CD4-positive, alpha-beta memory T cell (primary cell): ENCODE results near the gene PTPRN. TPM values are rescaled to one million over a fixed set of nuclear protein-coding genes. Genes with fewer than 3 reads are reported as not detected.

Experiments used
- CTCF ChIA-PET: fragments of 350-600 bp; sonication (Branson Sonifier 250); formaldehyde crosslinking; loops from one replicate; lab custom pipeline; 2021; ENCODE audit warnings: inconsistent platforms; ENCODE audit not compliant: partially characterized antibody; lab: Charles Lee
- POLR2A ChIA-PET: fragments of 350-600 bp; sonication (Branson Sonifier 250); formaldehyde crosslinking; loops from one replicate; lab custom pipeline; 2021; ENCODE audit not compliant: partially characterized antibody; lab: Charles Lee
- DNase-seq, 5 donors: peaks; one replicate each; pipeline versions ENCODE4 v3.0.0 to v3.0.0-alpha.2; 2020 to 2022; ENCODE audit warnings: mixed read lengths in 1 of 5
- H3K27ac ChIP-seq: one replicate; pipeline ENCODE4 v1.7.0; 2013; ENCODE audit warnings: low read depth, low read length
- H3K27me3 ChIP-seq: 2 replicates; pipeline ENCODE4 v1.7.0; 2013; ENCODE audit warnings: mild to moderate bottlenecking, low read length, moderate library complexity; ENCODE audit not compliant: insufficient read depth
- H3K36me3 ChIP-seq: 2 replicates; pipeline ENCODE4 v1.7.0; 2013; ENCODE audit warnings: mild to moderate bottlenecking, low read length, moderate library complexity; ENCODE audit not compliant: insufficient read depth
- H3K4me1 ChIP-seq: 2 replicates; pipeline ENCODE4 v1.7.0; 2013; ENCODE audit warnings: mild to moderate bottlenecking, low read length, moderate library complexity; ENCODE audit not compliant: insufficient read depth
- H3K4me3 ChIP-seq, 2 donors: one replicate each; pipeline ENCODE4 v1.7.0; 2013; ENCODE audit warnings: low read length in 2 of 2, mild to moderate bottlenecking in 1 of 2
- H3K9me3 ChIP-seq, 2 donors: one replicate each; pipeline ENCODE4 v1.7.0; 2013; ENCODE audit warnings: low read length in 2 of 2, control low read depth in 1 of 2; ENCODE audit not compliant: control insufficient read depth in 1 of 2
- H3K27ac Mint-ChIP-seq, 7 donors: one replicate each; pipeline ENCODE4 v1.8.0; 2020 to 2021; ENCODE audit warnings: mixed read lengths in 7 of 7, mild to moderate bottlenecking in 6 of 7, inconsistent platforms in 3 of 7, moderate library complexity in 3 of 7
- H3K27me3 Mint-ChIP-seq, 2 donors: one replicate each; pipeline ENCODE4 v1.8.0; 2020 to 2021; ENCODE audit warnings: mixed read lengths in 2 of 2
- H3K36me3 Mint-ChIP-seq, 2 donors: one replicate each; pipeline ENCODE4 v1.8.0; 2020 to 2021; ENCODE audit warnings: mixed read lengths in 2 of 2, inconsistent platforms in 1 of 2, mild to moderate bottlenecking in 1 of 2
- H3K4me1 Mint-ChIP-seq, 4 donors: one replicate each; pipeline ENCODE4 v1.8.0; 2020 to 2021; ENCODE audit warnings: mixed read lengths in 4 of 4, mild to moderate bottlenecking in 1 of 4
- H3K4me3 Mint-ChIP-seq, 8 donors: one replicate each; pipeline ENCODE4 v1.8.0; 2020 to 2021; ENCODE audit warnings: mixed read lengths in 8 of 8, mild to moderate bottlenecking in 7 of 8, moderate library complexity in 6 of 8, inconsistent platforms in 3 of 8
- H3K9me3 Mint-ChIP-seq, 8 donors: one replicate each; pipeline ENCODE4 v1.8.0; 2020 to 2021; ENCODE audit warnings: mixed read lengths in 8 of 8, mild to moderate bottlenecking in 5 of 8, inconsistent platforms in 3 of 8, moderate library complexity in 1 of 8
- intact Hi-C: fragments of 100-400 bp; cut with micrococcal nuclease; formaldehyde crosslinking; loops from one replicate; pipeline ENCODE4 v1.15.1; 2023
- polyA plus RNA-seq, 2 donors: library from polyadenylated mRNA; unstranded; fragments of 300-500 nt; fragmentation: Illumina TruSeq; gene quantifications; one replicate each; pipeline ENCODE4 v1.2.3, GENCODE V29; 2021
- total RNA-seq, 2 experiments: library from RNA; stranded (reverse); gene quantifications; one replicate each; pipeline ENCODE4 v1.2.3, GENCODE V29; 2021

Gene PTPRN
- total and polyA plus RNA-seq, 4 experiments from 2014 or later = 0.31 TPM; not detected in 3

- peaks cover 7% of the 10 kb centered on the region for H3K4me1 ChIP-seq
- H3K27me3 ChIP-seq = no peaks in the 10 kb centered on the region
- POLR2A ChIA-PET = no interaction called here
- H3K9me3 ChIP-seq = no peaks in the 10 kb centered on the region
- DNase-seq = no peak
- CTCF ChIA-PET = interaction anchor here (0.7 to 1.7 kb wide), 4 partner anchors 18 to 43 kb away, joined by 3 to 5 read pairs (median 4); partner anchors contain the start of genes ANKZF1, ATG9A and TUBA4A
- no peak overlapping the region for H3K27ac ChIP-seq
- Mint-ChIP-seq H3K9me3 (no peaks in the 10 kb centered on the region), H3K4me1 (peaks cover 7 to 9% (median 8%) of the 10 kb centered on the region in 4 donors), H3K36me3 (no peaks in the 10 kb centered on the region), H3K27me3 (peaks cover 0 to 3% of the 10 kb centered on the region in 2 donors), H3K4me3 (no peak overlapping the region), H3K27ac (no peak overlapping the region)
- H3K36me3 ChIP-seq = no peaks in the 10 kb centered on the region
- H3K4me3 ChIP-seq = no peak overlapping the region
- intact Hi-C loops = loop anchor here (10.0 kb wide), 1 partner anchor 378 kb away; no protein-coding TSS in a partner anchor
Observed at GRCh38 chr2:219272995-219273394, 36.2 kb downstream of the PTPRN start.

- H3K27ac ChIP-seq = no peak overlapping the region
- ChIA-PET CTCF (interaction anchor here (0.7 to 1.1 kb wide), 2 partner anchors 18 to 43 kb away, joined by 3 read pairs; partner anchors contain the start of genes ANKZF1, ATG9A and TUBA4A), POLR2A (no interaction called here)
- no peaks in the 10 kb centered on the region for H3K27me3 ChIP-seq
- no peaks in the 10 kb centered on the region for H3K9me3 ChIP-seq
- H3K4me3 ChIP-seq = no peak overlapping the region
- peaks cover 1% of the 10 kb centered on the region for H3K4me1 ChIP-seq
- intact Hi-C loops = loop anchor here (10.0 kb wide), 1 partner anchor 378 kb away; no protein-coding TSS in a partner anchor
- no peak overlapping the region for H3K4me3 Mint-ChIP-seq
- no peaks in the 10 kb centered on the region for H3K9me3 Mint-ChIP-seq
- peaks cover 0 to 3% of the 10 kb centered on the region in 2 donors for H3K27me3 Mint-ChIP-seq
- H3K27ac Mint-ChIP-seq = no peak overlapping the region
- peaks cover under 1 to 3% (median 2%) of the 10 kb centered on the region in 4 donors for H3K4me1 Mint-ChIP-seq
- no peaks in the 10 kb centered on the region for H3K36me3 ChIP-seq
- H3K36me3 Mint-ChIP-seq = no peaks in the 10 kb centered on the region
- DNase-seq = no peak
Observed at GRCh38 chr2:219272356-219272755, 36.8 kb downstream of the PTPRN start.

- Mint-ChIP-seq H3K36me3 (no peaks in the 10 kb centered on the region), H3K27me3 (peaks cover 0 to 3% of the 10 kb centered on the region in 2 donors), H3K9me3 (no peaks in the 10 kb centered on the region), H3K4me1 (no peaks in the 10 kb centered on the region), H3K4me3 (peak overlapping the region in 1 of 8 donors; percentile 18), H3K27ac (peak overlapping the region in 1 of 7 donors; percentile 53)
- Histone ChIP-seq H3K36me3 (no peaks in the 10 kb centered on the region), H3K4me3 (no peak overlapping the region), H3K9me3 (no peaks in the 10 kb centered on the region), H3K27ac (no peak overlapping the region), H3K27me3 (no peaks in the 10 kb centered on the region), H3K4me1 (no peaks in the 10 kb centered on the region)
- DNase-seq = peak in 1 of 5 donors; percentile 16
- ChIA-PET POLR2A (interaction anchor here (2.2 kb wide), 1 partner anchor 17 kb away, joined by 8 read pairs; the partner anchor contains the start of gene TUBA4A), CTCF (interaction anchor here (1.2 kb wide), 1 partner anchor 24 kb away, joined by 3 read pairs; no protein-coding TSS in a partner anchor)
- intact Hi-C loops = loop anchor here (10.0 kb wide), 1 partner anchor 376 kb away; no protein-coding TSS in a partner anchor
Observed at GRCh38 chr2:219271021-219271420, 38.2 kb downstream of the PTPRN start.

GRCh38 chr2:219270055-219270372 lies 39.2 kb downstream of the PTPRN start:
- Mint-ChIP-seq H3K27me3 (peaks cover 0 to 3% of the 10 kb centered on the region in 2 donors), H3K36me3 (no peaks in the 10 kb centered on the region), H3K9me3 (no peaks in the 10 kb centered on the region), H3K4me1 (no peaks in the 10 kb centered on the region), H3K4me3 (no peak overlapping the region), H3K27ac (no peak overlapping the region)
- Histone ChIP-seq H3K4me3 (no peak overlapping the region), H3K36me3 (no peaks in the 10 kb centered on the region), H3K27me3 (no peaks in the 10 kb centered on the region), H3K9me3 (no peaks in the 10 kb centered on the region), H3K27ac (no peak overlapping the region), H3K4me1 (no peaks in the 10 kb centered on the region)
- DNase-seq = no peak
- ChIA-PET CTCF (interaction anchor here (1.0 to 1.3 kb wide), 4 partner anchors 9 to 115 kb away, joined by 3 to 4 read pairs (median 3); no protein-coding TSS in a partner anchor), POLR2A (interaction anchor here (2.2 kb wide), 1 partner anchor 16 kb away, joined by 8 read pairs; the partner anchor contains the start of gene TUBA4A)
- intact Hi-C loops = loop anchor here (10.0 kb wide), 1 partner anchor 375 kb away; no protein-coding TSS in a partner anchor

- no peaks in the 10 kb centered on the region for H3K4me1 ChIP-seq
- Mint-ChIP-seq H3K27me3 (peaks cover 0 to 3% of the 10 kb centered on the region in 2 donors), H3K27ac (no peak overlapping the region), H3K9me3 (no peaks in the 10 kb centered on the region), H3K36me3 (no peaks in the 10 kb centered on the region), H3K4me1 (no peaks in the 10 kb centered on the region), H3K4me3 (no peak overlapping the region)
- intact Hi-C loops = loop anchor here (10.0 kb wide), 1 partner anchor 375 kb away; no protein-coding TSS in a partner anchor
- no peaks in the 10 kb centered on the region for H3K36me3 ChIP-seq
- POLR2A ChIA-PET = interaction anchor here (2.2 kb wide), 1 partner anchor 15 kb away, joined by 8 read pairs; the partner anchor contains the start of gene TUBA4A
- no peaks in the 10 kb centered on the region for H3K27me3 ChIP-seq
- no peak overlapping the region for H3K27ac ChIP-seq
- H3K9me3 ChIP-seq = no peaks in the 10 kb centered on the region
- CTCF ChIA-PET = interaction anchor here (0.9 to 1.3 kb wide), 5 partner anchors 8 to 115 kb away, joined by 3 to 4 read pairs (median 3); partner anchors contain the start of gene DNAJB2
- H3K4me3 ChIP-seq = no peak overlapping the region
- peak in 1 of 5 donors; percentile 9 for DNase-seq
Observed at GRCh38 chr2:219269362-219270054, 39.7 kb downstream of the PTPRN start.

- Histone ChIP-seq H3K36me3 (no peaks in the 10 kb centered on the region), H3K27ac (no peak overlapping the region), H3K9me3 (no peaks in the 10 kb centered on the region), H3K4me1 (no peaks in the 10 kb centered on the region), H3K27me3 (no peaks in the 10 kb centered on the region), H3K4me3 (no peak overlapping the region)
- H3K27me3 Mint-ChIP-seq = peaks cover 0 to 1% of the 10 kb centered on the region in 2 donors
- no peaks in the 10 kb centered on the region for H3K36me3 Mint-ChIP-seq
- intact Hi-C loops = no loop called here
- H3K27ac Mint-ChIP-seq = no peak overlapping the region
- no peaks in the 10 kb centered on the region for H3K9me3 Mint-ChIP-seq
- DNase-seq = peak in 1 of 5 donors; percentile 3
- peak overlapping the region in 1 of 8 donors; percentile 43 for H3K4me3 Mint-ChIP-seq
- no peaks in the 10 kb centered on the region for H3K4me1 Mint-ChIP-seq
- ChIA-PET CTCF (no interaction called here), POLR2A (interaction anchor here (1.2 kb wide), 1 partner anchor 11 kb away, joined by 3 read pairs; the partner anchor contains the start of gene DNAJB2)
Observed at GRCh38 chr2:219268294-219268693, 40.9 kb downstream of the PTPRN start.

GRCh38 chr2:219266886-219267285 lies 42.3 kb downstream of the PTPRN start:
- no peaks in the 10 kb centered on the region for H3K36me3 Mint-ChIP-seq
- H3K27me3 ChIP-seq = no peaks in the 10 kb centered on the region
- peak overlapping the region in 1 of 7 donors; percentile 17 for H3K27ac Mint-ChIP-seq
- no peak for DNase-seq
- POLR2A ChIA-PET = interaction anchor here (1.2 kb wide), 1 partner anchor 13 kb away, joined by 3 read pairs; the partner anchor contains the start of gene DNAJB2
- H3K4me3 ChIP-seq = no peak overlapping the region
- no peaks in the 10 kb centered on the region for H3K4me1 Mint-ChIP-seq
- no peak overlapping the region for H3K27ac ChIP-seq
- no peaks in the 10 kb centered on the region for H3K36me3 ChIP-seq
- H3K9me3 Mint-ChIP-seq = no peaks in the 10 kb centered on the region
- no peaks in the 10 kb centered on the region for H3K9me3 ChIP-seq
- H3K4me1 ChIP-seq = no peaks in the 10 kb centered on the region
- intact Hi-C loops = no loop called here
- CTCF ChIA-PET = interaction anchor here (0.6 to 1.6 kb wide), 2 partner anchors 10 to 113 kb away, joined by 3 to 5 read pairs; no protein-coding TSS in a partner anchor
- peaks cover 1 to 4% of the 10 kb centered on the region in 2 donors for H3K27me3 Mint-ChIP-seq
- H3K4me3 Mint-ChIP-seq = no peak overlapping the region
